SK-N-SH treated with all-trans-retinoic acid at 6 μM for 48 hours (cell line): ENCODE data around the gene ABR.

Experiments
- ATAC-seq: fragments of 200-7000 bp; cut with Tn5 transposase; 3 replicates; pipeline ENCODE4 v1.9.1; 2020; ENCODE audit warnings: mild to moderate bottlenecking, moderate library complexity
- ARNTL ChIP-seq: fragments of 450-650 bp; formaldehyde crosslinking; IDR thresholded peaks from 2 replicates; pipeline ENCODE4 v1.5.0; 2020; ENCODE audit warnings: low read depth, mild to moderate bottlenecking, moderate library complexity, borderline replicate concordance
- BACH2 ChIP-seq: fragments of 250-450 bp; sonication (Bioruptor Pico); IDR thresholded peaks from 2 replicates; pipeline ENCODE4 v1.9.0; 2021; ENCODE audit warnings: mild to moderate bottlenecking, borderline replicate concordance
- CREB5 ChIP-seq: fragments of 250-450 bp; sonication (Bioruptor Pico); IDR thresholded peaks from 2 replicates; pipeline ENCODE4 v1.5.1; 2020; ENCODE audit warnings: low read depth, mild to moderate bottlenecking, moderate library complexity
- CSDC2 ChIP-seq: fragments of 250-450 bp; sonication (Bioruptor Pico); IDR thresholded peaks from 2 replicates; pipeline ENCODE4 v1.5.0; 2020; ENCODE audit warnings: mild to moderate bottlenecking, moderate library complexity
- ESRRG ChIP-seq: fragments of 250-450 bp; sonication (Bioruptor Pico); IDR thresholded peaks from 2 replicates; pipeline ENCODE4 v1.6.1; 2021; ENCODE audit warnings: mild to moderate bottlenecking
- GLIS3 ChIP-seq: fragments of 250-450 bp; sonication (Bioruptor Pico); IDR thresholded peaks from 2 replicates; pipeline ENCODE4 v1.5.0; 2020; ENCODE audit warnings: mild to moderate bottlenecking, moderate library complexity
- ISL1 ChIP-seq: fragments of 250-450 bp; sonication (Bioruptor Pico); IDR thresholded peaks from 2 replicates; pipeline ENCODE4 v2.1.2; 2022; ENCODE audit warnings: mild to moderate bottlenecking, moderate library complexity
- PATZ1 ChIP-seq: fragments of 250-450 bp; sonication (Bioruptor Pico); IDR thresholded peaks from 2 replicates; pipeline ENCODE4 v1.8.0; 2020; ENCODE audit warnings: mild to moderate bottlenecking, moderate library complexity, borderline replicate concordance
- POU6F1 ChIP-seq: fragments of 250-450 bp; sonication (Bioruptor Pico); IDR thresholded peaks from 2 replicates; pipeline ENCODE4 v1.8.0; 2021; ENCODE audit warnings: low read depth, mild to moderate bottlenecking, moderate library complexity, borderline replicate concordance
- PPARA ChIP-seq: fragments of 250-450 bp; sonication (Bioruptor Pico); IDR thresholded peaks from 2 replicates; pipeline ENCODE4 v1.5.0; 2020; ENCODE audit warnings: mild to moderate bottlenecking, borderline replicate concordance
- RARB ChIP-seq: fragments of 250-450 bp; sonication (Bioruptor Pico); IDR thresholded peaks from 2 replicates; pipeline ENCODE4 v1.8.0; 2021; ENCODE audit warnings: mild to moderate bottlenecking, moderate library complexity
- SNAI2 ChIP-seq: fragments of 250-450 bp; sonication (Bioruptor Pico); IDR thresholded peaks from 2 replicates; pipeline ENCODE4 v1.5.0; 2020; ENCODE audit warnings: mild to moderate bottlenecking, moderate library complexity
- TCF4 ChIP-seq: fragments of 250-450 bp; sonication (Bioruptor Pico); IDR thresholded peaks from 2 replicates; pipeline ENCODE4 v1.8.0; 2021; ENCODE audit warnings: mild to moderate bottlenecking, moderate library complexity, borderline replicate concordance
- TOX ChIP-seq: fragments of 250-450 bp; sonication (Bioruptor Pico); IDR thresholded peaks from 2 replicates; pipeline ENCODE4 v1.8.0; 2021; ENCODE audit warnings: mild to moderate bottlenecking, moderate library complexity, borderline replicate concordance
- ZFP3 ChIP-seq: fragments of 250-450 bp; sonication (Bioruptor Pico); IDR thresholded peaks from 2 replicates; pipeline ENCODE4 v1.5.0; 2020; ENCODE audit warnings: mild to moderate bottlenecking, moderate library complexity
- ZFP30 ChIP-seq: fragments of 450-650 bp; formaldehyde crosslinking; IDR thresholded peaks from 2 replicates; pipeline ENCODE4 v1.5.0; 2022; ENCODE audit warnings: mild to moderate bottlenecking, moderate library complexity
- ZNF565 ChIP-seq: fragments of 450-650 bp; formaldehyde crosslinking; conservative IDR thresholded peaks from 2 replicates; pipeline ENCODE4 v1.5.0; 2020; ENCODE audit warnings: low read depth, mild to moderate bottlenecking, moderate library complexity
- ZNF8 ChIP-seq: fragments of 450-650 bp; formaldehyde crosslinking; IDR thresholded peaks from 2 replicates; pipeline ENCODE4 v1.5.0; 2020; ENCODE audit warnings: mild to moderate bottlenecking, moderate library complexity
- TF ChIP-seq, protein P1 (sequence below): fragments of 250-450 bp; sonication (Bioruptor Pico); IDR thresholded peaks from 2 replicates; pipeline ENCODE4 v1.5.1; 2021; ENCODE audit warnings: mild to moderate bottlenecking, moderate library complexity
- TF ChIP-seq, protein P2 (sequence below): fragments of 250-450 bp; sonication (Bioruptor Pico); IDR thresholded peaks from 2 replicates; pipeline ENCODE4 v1.5.0; 2020; ENCODE audit warnings: mild to moderate bottlenecking, moderate library complexity

Gene ABR

DNA sequence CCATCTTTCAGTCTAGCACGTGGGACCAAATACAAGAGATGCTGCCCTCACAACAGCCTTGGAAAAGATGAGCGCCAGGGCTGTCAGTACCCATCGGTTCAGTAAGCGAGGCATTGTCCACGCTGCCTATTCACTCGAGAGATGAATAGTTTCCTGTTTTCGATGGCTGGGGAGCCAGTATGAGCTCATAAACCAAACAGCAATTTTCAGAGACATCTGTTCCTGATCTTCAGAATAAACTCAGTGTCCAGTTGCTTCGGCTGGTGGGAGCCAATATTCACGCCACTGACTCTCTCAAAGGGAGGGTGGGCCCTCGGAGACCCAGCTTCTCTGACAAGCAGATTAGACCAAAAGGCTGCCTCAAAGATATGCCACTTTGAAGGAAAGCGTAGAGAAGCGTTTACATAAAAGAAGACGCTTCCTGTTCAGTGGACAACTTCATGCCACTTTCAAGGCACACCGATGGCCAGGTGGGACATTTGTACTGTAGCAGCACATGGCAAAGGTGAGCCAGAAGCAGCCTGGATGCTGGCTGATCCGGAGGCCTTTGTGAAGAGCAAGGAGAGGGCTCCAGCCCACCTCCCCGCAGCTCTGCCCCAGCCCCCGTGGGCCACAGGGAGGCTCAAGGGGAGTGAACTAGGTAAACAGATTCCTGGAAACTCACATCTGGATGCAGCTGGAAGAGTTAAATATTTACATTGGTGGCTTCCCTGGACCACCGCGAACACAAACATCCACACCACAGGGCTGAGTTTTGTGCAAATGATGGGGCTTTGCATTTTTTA, 176.8 kb downstream of the ABR start:
- peak; percentile 77 for ATAC-seq
- TF ChIP-seq CREB5 (CRISPR knock-in tag) (no peak), RARB (CRISPR knock-in tag) (no peak), TOX (CRISPR knock-in tag) (0 out of 2 replicates have a peak, but pooled peaks have one; percentile 10)
- TF ChIP-seq, all 23 proteins: peak for 1

GRCh38 chr17:1002412-1002753, 177.4 kb downstream of the ABR start:
- ATAC-seq: peak; percentile 3
- TF ChIP-seq ZNF565 (CRISPR knock-in tag) (no peak), POU6F1 (CRISPR knock-in tag) (no peak), ISL1 (CRISPR knock-in tag) (no peak), CSDC2 (CRISPR knock-in tag) (no peak), ARNTL (CRISPR knock-in tag) (no peak), PATZ1 (CRISPR knock-in tag) (no peak), PPARA (CRISPR knock-in tag) (no peak), SNAI2 (CRISPR knock-in tag) (no peak), BACH2 (CRISPR knock-in tag) (no peak), ZFP30 (CRISPR knock-in tag) (no peak), RARB (CRISPR knock-in tag) (no peak), CREB5 (CRISPR knock-in tag) (no peak), GLIS3 (CRISPR knock-in tag) (no peak), TCF4 (CRISPR knock-in tag) (no peak), ESRRG (CRISPR knock-in tag) (no peak), ZFP3 (CRISPR knock-in tag) (no peak), ZNF8 (CRISPR knock-in tag) (no peak), TOX (CRISPR knock-in tag) (no peak)
- TF ChIP-seq, protein P1, sequence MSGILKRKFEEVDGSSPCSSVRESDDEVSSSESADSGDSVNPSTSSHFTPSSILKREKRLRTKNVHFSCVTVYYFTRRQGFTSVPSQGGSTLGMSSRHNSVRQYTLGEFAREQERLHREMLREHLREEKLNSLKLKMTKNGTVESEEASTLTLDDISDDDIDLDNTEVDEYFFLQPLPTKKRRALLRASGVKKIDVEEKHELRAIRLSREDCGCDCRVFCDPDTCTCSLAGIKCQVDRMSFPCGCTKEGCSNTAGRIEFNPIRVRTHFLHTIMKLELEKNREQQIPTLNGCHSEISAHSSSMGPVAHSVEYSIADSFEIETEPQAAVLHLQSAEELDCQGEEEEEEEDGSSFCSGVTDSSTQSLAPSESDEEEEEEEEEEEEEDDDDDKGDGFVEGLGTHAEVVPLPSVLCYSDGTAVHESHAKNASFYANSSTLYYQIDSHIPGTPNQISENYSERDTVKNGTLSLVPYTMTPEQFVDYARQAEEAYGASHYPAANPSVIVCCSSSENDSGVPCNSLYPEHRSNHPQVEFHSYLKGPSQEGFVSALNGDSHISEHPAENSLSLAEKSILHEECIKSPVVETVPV (CRISPR knock-in tag): no peak
- TF ChIP-seq, protein P2, sequence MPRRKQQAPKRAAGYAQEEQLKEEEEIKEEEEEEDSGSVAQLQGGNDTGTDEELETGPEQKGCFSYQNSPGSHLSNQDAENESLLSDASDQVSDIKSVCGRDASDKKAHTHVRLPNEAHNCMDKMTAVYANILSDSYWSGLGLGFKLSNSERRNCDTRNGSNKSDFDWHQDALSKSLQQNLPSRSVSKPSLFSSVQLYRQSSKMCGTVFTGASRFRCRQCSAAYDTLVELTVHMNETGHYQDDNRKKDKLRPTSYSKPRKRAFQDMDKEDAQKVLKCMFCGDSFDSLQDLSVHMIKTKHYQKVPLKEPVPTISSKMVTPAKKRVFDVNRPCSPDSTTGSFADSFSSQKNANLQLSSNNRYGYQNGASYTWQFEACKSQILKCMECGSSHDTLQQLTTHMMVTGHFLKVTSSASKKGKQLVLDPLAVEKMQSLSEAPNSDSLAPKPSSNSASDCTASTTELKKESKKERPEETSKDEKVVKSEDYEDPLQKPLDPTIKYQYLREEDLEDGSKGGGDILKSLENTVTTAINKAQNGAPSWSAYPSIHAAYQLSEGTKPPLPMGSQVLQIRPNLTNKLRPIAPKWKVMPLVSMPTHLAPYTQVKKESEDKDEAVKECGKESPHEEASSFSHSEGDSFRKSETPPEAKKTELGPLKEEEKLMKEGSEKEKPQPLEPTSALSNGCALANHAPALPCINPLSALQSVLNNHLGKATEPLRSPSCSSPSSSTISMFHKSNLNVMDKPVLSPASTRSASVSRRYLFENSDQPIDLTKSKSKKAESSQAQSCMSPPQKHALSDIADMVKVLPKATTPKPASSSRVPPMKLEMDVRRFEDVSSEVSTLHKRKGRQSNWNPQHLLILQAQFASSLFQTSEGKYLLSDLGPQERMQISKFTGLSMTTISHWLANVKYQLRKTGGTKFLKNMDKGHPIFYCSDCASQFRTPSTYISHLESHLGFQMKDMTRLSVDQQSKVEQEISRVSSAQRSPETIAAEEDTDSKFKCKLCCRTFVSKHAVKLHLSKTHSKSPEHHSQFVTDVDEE (CRISPR knock-in tag): no peak
